Panc1 (cell line): ENCODE results near the gene UBASH3B. TPM values are rescaled to one million over a fixed set of nuclear protein-coding genes. Genes with fewer than 3 reads are reported as not detected.
"Not testable (repeated sequence)": the region's sequence is repeated elsewhere in the genome, so short reads cannot be mapped to it uniquely, and the experiment has no call there.

Source experiments
- ATAC-seq: fragments of 200-7000 bp; cut with Tn5 transposase; 2 replicates; pipeline ENCODE4 v1.9.1; 2020; ENCODE audit warnings: mild to moderate bottlenecking, moderate library complexity
- BruUV-seq: library from RNA; stranded (reverse); fragments of 400-500 nt; replicated peaks from 2 replicates; lab custom pipeline; 2021; lab: Mats Ljungman, UMichigan
- CTCF ChIA-PET: fragments of 300-600 bp; sonication (Branson Sonifier 250); formaldehyde crosslinking; loops from one replicate; lab custom pipeline; 2022; ENCODE audit warnings: antibody characterized with exemption; lab: Charles Lee
- POLR2A ChIA-PET: fragments of 300-600 bp; sonication (Branson Sonifier 250); formaldehyde crosslinking; loops from one replicate; lab custom pipeline; 2022; ENCODE audit warnings: antibody characterized with exemption; lab: Charles Lee
- DNase-seq: peaks from one replicate; pipeline ENCODE4 v3.0.0-alpha.2; 2010; ENCODE audit warnings: low read depth, low spot score
- H3K27ac ChIP-seq: 2 replicates; pipeline ENCODE4 v1.5.1; 2011; ENCODE audit warnings: mild to moderate bottlenecking, low read length, inconsistent platforms
- H3K27me3 ChIP-seq: fragments of 200-500 bp; sonication (Bioruptor generic); 2 replicates; pipeline ENCODE4 v1.6.0; 2014; ENCODE audit warnings: low read length, inconsistent platforms; ENCODE audit not compliant: control insufficient read depth, insufficient read depth
- H3K36me3 ChIP-seq: fragments of 200-500 bp; sonication (Bioruptor generic); 2 replicates; pipeline ENCODE4 v1.5.1; 2014; ENCODE audit warnings: inconsistent platforms, mild to moderate bottlenecking, low read length, moderate library complexity; ENCODE audit not compliant: control insufficient read depth, insufficient read depth
- H3K4me1 ChIP-seq: 2 replicates; pipeline ENCODE4 v1.5.1; 2011; ENCODE audit warnings: inconsistent platforms, mild to moderate bottlenecking, low read length, moderate library complexity; ENCODE audit not compliant: control insufficient read depth, insufficient read depth
- H3K4me3 ChIP-seq, 2 experiments: 2 replicates each; pipeline ENCODE4 v1.5.1; 2011 to 2012; ENCODE audit warnings: low read depth in 2 of 2, low read length in 2 of 2, mild to moderate bottlenecking in 2 of 2, inconsistent platforms in 1 of 2, moderate library complexity in 1 of 2
- H3K9me3 ChIP-seq: fragments of 200-500 bp; sonication (Bioruptor generic); 2 replicates; pipeline ENCODE4 v1.5.1; 2014; ENCODE audit warnings: low read depth, mild to moderate bottlenecking, inconsistent platforms, low read length, moderate library complexity; ENCODE audit not compliant: control insufficient read depth, insufficient read depth
- POLR2AphosphoS5 ChIP-seq: IDR thresholded peaks from 2 replicates; pipeline ENCODE4 v1.6.1; 2012; ENCODE audit warnings: mild to moderate bottlenecking, low read depth, low read length, moderate library complexity
- REST ChIP-seq, 2 experiments: IDR thresholded peaks; 2 replicates each; pipeline ENCODE4 v1.6.1; 2011 to 2012; ENCODE audit warnings: low read depth in 2 of 2, control low read depth in 1 of 2, low read length in 1 of 2, mild to moderate bottlenecking in 1 of 2, moderate library complexity in 1 of 2; ENCODE audit not compliant: insufficient read depth in 1 of 2
- SIN3A ChIP-seq: IDR thresholded peaks from 2 replicates; pipeline ENCODE4 v1.6.1; 2012; ENCODE audit warnings: low read depth, mild to moderate bottlenecking, low read length, moderate library complexity, borderline replicate concordance; ENCODE audit not compliant: insufficient read depth
- TCF7L2 ChIP-seq: IDR thresholded peaks from 2 replicates; pipeline ENCODE4 v1.6.1; 2011; ENCODE audit warnings: mild to moderate bottlenecking, low read depth, low read length, inconsistent platforms
- in situ Hi-C: cut with HindIII; loops from 2 replicates; pipeline ENCODE4 v1.10.0; 2016; ENCODE audit warnings: low sequenced_read_pairs, low pct_unique_long_range_greater_than_20kb
- intact Hi-C: fragments of 100-400 bp; cut with micrococcal nuclease; formaldehyde crosslinking; loops from one replicate; pipeline ENCODE4 v1.10.0; 2022; ENCODE audit not compliant: unreplicated experiment
- total RNA-seq: library from RNA; stranded (reverse); gene quantifications from one replicate; pipeline ENCODE4 v1.2.1, GENCODE V29; 2021; ENCODE audit not compliant: unreplicated experiment
- TF ChIP-seq, protein P1 (sequence below): fragments of 450-650 bp; IDR thresholded peaks from 2 replicates; pipeline ENCODE4 v1.5.1; 2017; ENCODE audit warnings: mild to moderate bottlenecking

The UBASH3B gene
- total RNA-seq, 1 experiment from 2014 or later, result 55.1 TPM

GRCh38 chr11:122728561-122728960 lies 73.0 kb downstream of the UBASH3B start:
- ChIA-PET CTCF (no interaction called here), POLR2A (no interaction called here)
- no peak overlapping the region for H3K4me3 ChIP-seq
- H3K9me3 ChIP-seq, result no peaks in the 10 kb centered on the region
- H3K27ac ChIP-seq, result no peak overlapping the region
- no peaks in the 10 kb centered on the region for H3K36me3 ChIP-seq
- intact Hi-C loops (no loop called here), in situ Hi-C loops (no loop called here)
- no peak for ATAC-seq
- H3K27me3 ChIP-seq, result no peaks in the 10 kb centered on the region
- no TSS peak for BruUV-seq
- no peak for DNase-seq
- TF ChIP-seq POLR2AphosphoS5 (no peak), TCF7L2 (no peak), REST (IDR thresholded peaks at IDR 0.05; ENCODE audit: insufficient read depth in 1 of 2, low read depth in 2 of 2, low read length in 1 of 2) (no peak), SIN3A (no peak)
- TF ChIP-seq, protein P1, sequence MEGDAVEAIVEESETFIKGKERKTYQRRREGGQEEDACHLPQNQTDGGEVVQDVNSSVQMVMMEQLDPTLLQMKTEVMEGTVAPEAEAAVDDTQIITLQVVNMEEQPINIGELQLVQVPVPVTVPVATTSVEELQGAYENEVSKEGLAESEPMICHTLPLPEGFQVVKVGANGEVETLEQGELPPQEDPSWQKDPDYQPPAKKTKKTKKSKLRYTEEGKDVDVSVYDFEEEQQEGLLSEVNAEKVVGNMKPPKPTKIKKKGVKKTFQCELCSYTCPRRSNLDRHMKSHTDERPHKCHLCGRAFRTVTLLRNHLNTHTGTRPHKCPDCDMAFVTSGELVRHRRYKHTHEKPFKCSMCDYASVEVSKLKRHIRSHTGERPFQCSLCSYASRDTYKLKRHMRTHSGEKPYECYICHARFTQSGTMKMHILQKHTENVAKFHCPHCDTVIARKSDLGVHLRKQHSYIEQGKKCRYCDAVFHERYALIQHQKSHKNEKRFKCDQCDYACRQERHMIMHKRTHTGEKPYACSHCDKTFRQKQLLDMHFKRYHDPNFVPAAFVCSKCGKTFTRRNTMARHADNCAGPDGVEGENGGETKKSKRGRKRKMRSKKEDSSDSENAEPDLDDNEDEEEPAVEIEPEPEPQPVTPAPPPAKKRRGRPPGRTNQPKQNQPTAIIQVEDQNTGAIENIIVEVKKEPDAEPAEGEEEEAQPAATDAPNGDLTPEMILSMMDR, result no peak
- peaks cover 12% of the 10 kb centered on the region; the same call in 1 of the 2 replicates for H3K4me1 ChIP-seq

GRCh38 chr11:122729139-122729538 lies 73.6 kb downstream of the UBASH3B start:
- H3K27ac ChIP-seq, result no peak overlapping the region
- ChIA-PET POLR2A (no interaction called here), CTCF (no interaction called here)
- H3K4me3 ChIP-seq, result no peak overlapping the region
- BruUV-seq, result no TSS peak
- no peaks in the 10 kb centered on the region for H3K36me3 ChIP-seq
- no peak for ATAC-seq
- H3K27me3 ChIP-seq, result no peaks in the 10 kb centered on the region
- in situ Hi-C loops, result no loop called here
- H3K9me3 ChIP-seq, result no peaks in the 10 kb centered on the region
- intact Hi-C loops, result no loop called here
- H3K4me1 ChIP-seq, result peaks cover 12% of the 10 kb centered on the region; the same call in 1 of the 2 replicates
- no peak for TF ChIP-seq TCF7L2
- no peak for DNase-seq

DNA sequence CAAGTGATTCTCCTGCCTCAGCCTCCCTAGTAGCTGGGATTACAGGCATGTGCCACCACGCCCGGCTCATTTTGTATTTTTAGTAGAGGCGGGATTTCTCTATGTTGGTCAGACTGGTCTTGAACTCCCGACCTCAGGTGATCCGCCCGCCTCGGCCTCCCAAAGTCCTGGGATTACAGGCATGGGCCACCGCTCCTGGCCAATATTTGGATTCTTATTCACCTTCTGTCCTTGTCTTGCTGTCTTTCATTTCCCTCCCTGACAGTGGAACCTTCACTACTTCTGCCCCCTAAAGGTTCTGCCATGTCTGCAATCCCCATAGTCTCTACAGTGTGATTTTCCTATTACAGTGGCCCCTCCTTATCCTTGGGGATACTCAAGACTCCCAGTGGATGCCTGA lies 75.2 kb downstream of the UBASH3B start:
- H3K27ac ChIP-seq, H3K4me3 ChIP-seq, H3K36me3 ChIP-seq, BruUV-seq, ATAC-seq, DNase-seq, intact Hi-C loops, H3K27me3 ChIP-seq, POLR2A ChIA-PET, H3K9me3 ChIP-seq, in situ Hi-C loops, CTCF ChIA-PET: not testable (repeated sequence)
- peaks cover 12% of the 10 kb centered on the region; the same call in 1 of the 2 replicates for H3K4me1 ChIP-seq
